HTR-8/SVneo (cell line): ENCODE data around the gene STRN3.
A peak's percentile ranks its signal among the peaks of the same experiment; 100 is the strongest.
"Not testable (repeated sequence)": the region's sequence is repeated elsewhere in the genome, so short reads cannot be mapped to it uniquely, and the experiment has no call there.

Source experiments
- DNase-seq: peaks from one replicate; pipeline ENCODE4 v3.0.0; 2011; ENCODE audit warnings: low spot score, mixed read lengths; ENCODE audit not compliant: insufficient read length
- FAIRE-seq: peaks from 2 replicates; lab custom pipeline; 2011; peaks lifted over from hg19 to GRCh38; lab: Jason Lieb, UNC

STRN3 gene

DNA sequence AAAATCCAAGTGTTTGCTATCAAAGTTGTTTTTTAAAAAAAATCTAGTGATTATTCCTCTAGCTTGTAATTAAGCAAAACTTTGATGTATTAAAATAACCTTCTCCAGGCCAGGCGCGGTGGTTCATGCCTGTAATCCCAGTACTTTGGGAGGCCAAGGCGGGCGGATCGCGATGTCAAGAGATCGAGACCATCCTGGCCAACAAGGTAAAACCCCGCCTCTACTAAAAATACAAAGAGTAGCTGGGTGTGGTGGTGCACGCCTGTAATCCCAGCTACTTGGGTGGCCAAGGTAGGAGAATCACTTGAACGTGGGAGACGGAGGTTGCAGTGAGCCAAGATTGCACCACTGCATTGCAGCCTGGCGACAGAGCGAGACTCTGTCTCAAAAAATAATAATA lies 92.2 kb downstream of the STRN3 start:
- FAIRE-seq, DNase-seq: not testable (repeated sequence)

GRCh38 chr14:30928462-30928861 lies 97.7 kb downstream of the STRN3 start:
- FAIRE-seq (no peak), DNase-seq (no peak)

- FAIRE-seq (no peak), DNase-seq (no peak)
These were observed 100.9 kb downstream of the STRN3 start for GRCh38 chr14:30925254-30925653.

- no peak for FAIRE-seq
These were observed 104.4 kb downstream of the STRN3 start for GRCh38 chr14:30921788-30922187.

GRCh38 chr14:30921305-30921704 lies 104.9 kb downstream of the STRN3 start:
- DNase-seq (no peak), FAIRE-seq (no peak)

More at GRCh38 chr14:30921788-30922187, 104.4 kb downstream of the STRN3 start:
- DNase-seq = no peak

GRCh38 chr14:30915596-30915995 lies 110.6 kb downstream of the STRN3 start:
- no peak for DNase-seq
- FAIRE-seq = no peak

GRCh38 chr14:30914812-30915211 lies 111.4 kb downstream of the STRN3 start:
- no peak for DNase-seq
- FAIRE-seq = no peak

DNA sequence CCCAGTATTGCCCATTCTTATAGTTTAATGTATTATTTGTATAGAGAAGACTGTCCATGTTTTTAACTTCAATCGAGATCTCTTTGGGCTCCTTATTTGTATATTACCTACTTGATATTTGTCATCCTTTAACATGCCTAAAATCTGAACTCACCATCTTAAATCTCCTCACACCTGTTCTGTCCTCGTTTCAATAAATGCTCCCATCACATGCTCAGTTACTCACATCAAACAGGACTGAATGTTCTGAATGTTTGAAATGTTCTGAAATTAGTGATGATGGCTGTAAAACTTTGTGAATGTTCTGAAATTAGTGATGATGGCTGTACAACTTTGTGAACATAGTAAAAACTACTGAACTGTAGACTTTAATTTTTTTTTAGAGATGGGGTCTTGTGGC lies 117.4 kb downstream of the STRN3 start:
- FAIRE-seq = peak; percentile 33
- DNase-seq = no peak

GRCh38 chr14:30907659-30908057 lies 118.5 kb downstream of the STRN3 start:
- no peak for DNase-seq
- peak; percentile 66 for FAIRE-seq

DNA sequence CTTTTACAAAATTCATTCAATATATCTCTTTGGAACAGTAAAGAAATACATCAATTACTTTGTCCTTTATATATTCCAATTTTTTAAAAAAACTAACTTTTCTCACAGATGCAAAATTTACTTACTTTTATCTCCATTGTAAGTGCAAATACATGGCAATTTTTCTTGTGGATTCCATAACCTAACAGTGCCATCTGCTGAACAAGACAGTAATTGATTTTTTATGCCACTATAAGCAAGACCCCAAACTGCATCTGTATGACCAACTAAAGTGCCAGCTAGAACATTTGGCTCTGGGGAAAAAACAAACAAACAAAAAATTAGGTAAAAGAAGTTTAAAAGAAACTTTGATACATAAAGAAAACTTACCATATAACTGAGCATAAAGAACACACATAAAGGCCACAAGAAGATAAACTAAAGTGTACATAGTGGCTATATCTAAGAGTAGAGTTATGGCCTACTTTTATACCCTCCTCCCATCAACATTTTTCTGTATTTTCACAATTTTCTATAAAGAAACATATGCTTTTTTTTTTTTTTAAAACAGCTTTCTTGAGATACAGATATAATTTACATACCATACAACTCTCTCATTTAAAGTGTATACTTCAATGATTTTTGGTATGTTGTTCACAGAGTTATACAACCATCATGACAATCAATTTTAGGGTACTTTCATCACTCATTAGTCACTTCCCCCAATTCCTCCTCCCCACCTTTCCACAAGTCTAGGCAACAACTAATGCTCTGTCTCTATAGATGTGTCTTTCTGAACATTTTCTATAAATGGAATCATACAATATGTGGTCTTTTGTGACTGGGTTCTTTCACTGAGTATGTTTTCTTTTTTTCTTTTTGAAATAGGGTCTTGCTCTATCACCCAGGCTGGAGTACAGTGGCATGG lies 119.2 kb downstream of the STRN3 start:
- DNase-seq (peak; percentile 26), FAIRE-seq (peak; percentile 49)

DNA sequence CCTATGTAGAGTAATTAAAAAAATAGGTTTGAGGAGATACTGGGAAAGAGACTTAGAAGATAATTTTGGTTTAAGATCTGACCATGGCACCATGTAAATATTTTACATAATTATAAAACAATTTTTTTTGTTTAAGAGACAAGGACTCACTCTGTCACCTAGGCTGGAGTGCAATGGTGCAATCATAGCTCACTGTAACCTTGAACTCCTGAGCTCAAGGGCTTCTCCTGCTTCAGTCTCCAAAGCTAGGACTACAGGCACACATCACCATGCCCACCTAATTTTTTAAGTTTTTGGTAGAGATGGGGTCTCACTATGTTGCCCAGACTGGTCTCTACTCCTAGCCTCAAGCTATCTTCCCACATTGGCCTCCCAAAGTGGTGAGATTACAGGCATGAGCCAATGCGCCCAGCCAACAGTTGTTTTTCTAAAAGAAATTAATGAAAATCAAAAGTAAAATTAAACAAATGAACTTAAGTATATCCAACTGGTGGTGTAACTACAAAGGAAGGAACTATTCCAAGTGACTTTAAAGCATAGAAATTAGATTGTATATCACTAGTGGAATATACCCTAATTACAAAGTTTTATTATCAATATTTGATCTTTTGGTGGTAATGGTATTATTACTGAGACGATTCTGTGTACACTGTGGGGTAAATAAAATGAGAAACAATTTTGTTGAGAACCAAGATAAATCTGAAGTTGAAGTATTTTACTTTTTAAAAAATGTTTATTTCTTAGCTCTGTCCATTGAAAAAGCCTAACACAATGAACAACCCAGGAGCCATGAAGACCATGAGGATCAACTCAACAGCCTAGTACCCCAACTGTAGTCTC lies 122.7 kb downstream of the STRN3 start:
- no peak for FAIRE-seq
- no peak for DNase-seq

DNA sequence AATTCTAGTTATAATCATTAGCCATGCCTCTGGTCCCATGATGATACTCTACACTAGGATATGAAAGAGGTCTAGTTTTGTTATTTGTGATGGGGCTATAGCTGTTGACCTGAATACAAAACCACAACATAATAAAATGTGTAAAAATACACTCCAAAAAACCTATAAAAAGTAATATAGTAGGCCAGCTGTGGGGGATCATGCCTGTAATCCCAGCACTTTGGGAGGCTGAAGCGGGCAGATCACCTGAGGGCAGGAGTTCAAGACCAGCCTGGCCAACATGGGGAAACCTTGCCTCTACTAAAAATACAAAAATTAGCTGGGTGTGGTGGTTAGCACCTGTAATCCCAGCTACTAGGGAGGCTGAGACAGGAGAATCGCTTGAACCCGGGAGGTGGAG lies 129.1 kb downstream of the STRN3 start:
- not testable (repeated sequence) for FAIRE-seq, DNase-seq

DNA sequence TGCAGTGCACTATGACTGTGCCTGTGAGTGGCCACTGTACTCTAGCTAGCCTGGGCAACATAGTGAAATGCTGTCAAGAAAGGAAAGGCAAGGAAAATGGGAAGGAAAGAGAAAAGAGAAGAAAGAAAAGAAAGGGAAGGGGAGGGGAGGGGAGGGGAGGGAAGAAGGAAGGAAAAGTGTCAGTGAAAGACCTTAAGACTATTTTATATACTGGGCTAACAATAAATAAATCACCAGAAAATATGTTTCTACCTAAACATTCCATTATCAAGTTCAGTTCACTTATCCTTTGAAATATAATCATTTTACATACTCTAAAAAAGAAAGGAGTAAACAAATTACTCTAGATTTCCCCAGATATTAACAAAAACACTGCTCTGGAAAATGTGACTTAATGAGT lies 129.7 kb downstream of the STRN3 start:
- DNase-seq (no peak), FAIRE-seq (no peak)

DNA sequence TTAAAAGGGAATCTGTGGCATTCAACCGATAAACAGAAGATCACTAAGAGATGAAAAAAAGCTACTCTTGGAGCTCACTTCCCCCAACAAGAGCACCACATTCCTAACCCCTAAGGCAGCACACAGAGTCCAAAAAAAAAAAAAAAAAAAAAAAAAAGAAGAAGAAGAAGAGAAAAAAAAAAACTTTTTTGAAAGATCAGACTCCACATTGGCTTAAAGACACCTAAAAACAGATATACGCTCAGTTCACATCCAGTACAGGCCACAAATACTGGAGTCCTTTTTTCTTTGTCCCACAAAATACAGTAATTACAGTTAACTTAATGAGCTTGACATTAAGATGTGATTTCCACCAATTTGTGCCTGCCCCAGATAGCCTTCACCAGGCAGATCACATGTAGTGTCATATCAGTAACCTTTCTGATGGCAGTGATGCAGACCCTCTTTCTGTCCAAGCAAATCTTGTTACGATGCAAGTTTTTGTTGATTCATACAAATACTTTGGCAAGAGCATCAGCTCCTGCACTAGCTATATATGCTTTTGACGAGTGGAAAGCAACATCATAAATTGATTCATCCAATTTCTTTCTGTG lies 131.2 kb downstream of the STRN3 start:
- FAIRE-seq (peak; percentile 83), DNase-seq (no peak)

- no peak for FAIRE-seq
- DNase-seq = no peak
These were observed 132.4 kb downstream of the STRN3 start for GRCh38 chr14:30893819-30894218.

GRCh38 chr14:30889244-30889594 lies 137.0 kb downstream of the STRN3 start:
- FAIRE-seq = no peak

DNA sequence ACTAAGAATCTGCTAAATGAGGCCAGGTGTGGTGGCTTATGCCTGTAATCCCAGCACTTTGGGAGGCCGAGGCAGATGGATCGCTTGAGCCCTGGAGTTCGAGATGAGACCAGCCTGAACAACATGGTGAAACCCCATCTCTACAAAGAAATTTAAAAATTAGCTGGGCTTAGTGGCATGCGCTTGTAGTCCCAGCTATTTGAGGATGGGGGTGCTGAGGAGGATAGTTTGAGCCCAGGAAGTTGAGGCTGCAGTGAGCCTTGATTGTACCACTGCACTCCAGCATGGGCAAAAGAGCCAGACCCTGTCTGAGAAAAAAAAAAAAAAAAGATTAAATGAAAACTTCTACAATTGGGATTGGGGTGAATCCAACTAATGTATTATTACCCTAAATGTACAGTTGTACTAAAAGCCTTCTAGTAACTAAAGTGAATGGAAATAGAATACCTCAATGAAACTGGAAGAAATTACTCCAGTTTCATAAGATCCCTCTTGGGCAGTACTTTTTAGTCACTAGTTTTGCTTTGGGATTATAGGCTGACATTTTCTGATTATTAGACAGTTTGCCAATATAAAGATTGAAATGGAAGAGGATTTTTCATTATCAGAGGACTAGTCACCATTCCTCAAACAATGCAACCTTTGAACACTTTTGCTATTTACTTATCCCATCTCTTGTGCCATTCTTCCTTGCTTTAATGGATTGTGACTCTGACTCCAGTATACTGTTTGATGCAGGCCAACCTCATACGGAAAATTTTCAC lies 137.5 kb downstream of the STRN3 start:
- peak; percentile 81 for FAIRE-seq
- no peak for DNase-seq

More at GRCh38 chr14:30889244-30889594, 137.0 kb downstream of the STRN3 start:
- no peak for DNase-seq

DNA sequence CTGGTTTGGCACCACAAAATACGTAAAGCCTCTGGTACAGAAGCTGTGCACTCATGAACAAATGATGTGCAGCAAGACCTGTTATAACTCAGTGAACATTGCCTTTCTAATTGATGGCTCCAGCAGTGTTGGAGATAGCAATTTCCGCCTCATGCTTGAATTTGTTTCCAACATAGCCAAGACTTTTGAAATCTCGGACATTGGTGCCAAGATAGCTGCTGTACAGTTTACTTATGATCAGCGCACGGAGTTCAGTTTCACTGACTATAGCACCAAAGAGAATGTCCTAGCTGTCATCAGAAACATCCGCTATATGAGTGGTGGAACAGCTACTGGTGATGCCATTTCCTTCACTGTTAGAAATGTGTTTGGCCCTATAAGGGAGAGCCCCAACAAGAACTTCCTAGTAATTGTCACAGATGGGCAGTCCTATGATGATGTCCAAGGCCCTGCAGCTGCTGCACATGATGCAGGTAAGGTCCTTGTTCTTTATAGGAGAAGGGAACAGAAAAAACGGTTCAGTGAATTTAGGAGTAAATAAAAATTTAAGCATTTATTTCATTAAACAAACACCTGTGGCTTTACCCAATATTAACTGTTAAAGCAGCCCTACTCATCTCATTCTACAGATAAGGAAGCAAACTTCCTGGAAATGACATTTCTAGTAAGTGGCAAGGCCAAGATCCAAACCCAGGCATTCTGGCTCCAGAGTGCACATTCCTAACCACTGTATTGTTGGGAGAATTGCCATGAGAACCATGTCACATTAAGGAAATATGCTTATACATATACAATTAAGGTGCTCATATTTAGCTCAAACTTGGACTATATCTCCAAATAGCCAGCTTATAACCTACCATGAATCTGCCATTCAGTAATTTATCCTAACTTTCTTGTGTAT lies 140.1 kb downstream of the STRN3 start:
- DNase-seq (no peak), FAIRE-seq (peak; percentile 96)

- no peak for FAIRE-seq
- DNase-seq = no peak
These were observed 141.3 kb downstream of the STRN3 start for GRCh38 chr14:30884901-30885300.
